HepG2 (cell line): ENCODE measurements around the gene SNX7. TPM values are rescaled to one million over a fixed set of nuclear protein-coding genes. Genes with fewer than 3 reads are reported as not detected.

Source experiments
- ATM ChIP-seq: fragments of 450-650 bp; IDR thresholded peaks from 2 replicates; pipeline ENCODE4 v1.7.1; 2017; ENCODE audit warnings: mild to moderate bottlenecking, borderline replicate concordance
- ETV5 ChIP-seq: IDR thresholded peaks from 2 replicates; pipeline ENCODE4 v1.6.1; 2018; ENCODE audit warnings: missing biosample characterization, missing genetic modification reagents, inconsistent platforms, borderline replicate concordance
- HCFC1 ChIP-seq: fragments of 150-350 bp; IDR thresholded peaks from 2 replicates; pipeline ENCODE4 v1.6.1; 2014; ENCODE audit warnings: low read depth, low read length
- KDM2A ChIP-seq: sonication (generic); formaldehyde crosslinking; IDR thresholded peaks from 2 replicates; pipeline ENCODE4 v1.4.0; 2020; ENCODE audit warnings: low read depth, missing genetic modification reagents, borderline replicate concordance
- MAFG ChIP-seq: sonication (generic); formaldehyde crosslinking; IDR thresholded peaks from 2 replicates; pipeline ENCODE4 v1.5.1; 2020; ENCODE audit warnings: mild to moderate bottlenecking, missing genetic modification reagents
- MAX ChIP-seq: IDR thresholded peaks from 2 replicates; pipeline ENCODE4 v1.6.1; 2012; ENCODE audit warnings: inconsistent platforms
- MTA1 ChIP-seq: sonication (generic); formaldehyde crosslinking; IDR thresholded peaks from 2 replicates; pipeline ENCODE4 v1.4.0; 2020; ENCODE audit warnings: missing genetic modification reagents, mild to moderate bottlenecking, borderline replicate concordance
- MXD1 ChIP-seq: sonication (generic); formaldehyde crosslinking; IDR thresholded peaks from 2 replicates; pipeline ENCODE4 v1.4.0; 2020; ENCODE audit warnings: mild to moderate bottlenecking, missing genetic modification reagents
- NCOA1 ChIP-seq: sonication (generic); formaldehyde crosslinking; IDR thresholded peaks from 2 replicates; pipeline ENCODE4 v1.9.0; 2021; ENCODE audit warnings: missing genetic modification reagents
- NPAS2 ChIP-seq: sonication (generic); formaldehyde crosslinking; IDR thresholded peaks from 2 replicates; pipeline ENCODE4 v1.8.0; 2022; ENCODE audit warnings: mild to moderate bottlenecking, missing genetic modification reagents, borderline replicate concordance
- SIN3A ChIP-seq: IDR thresholded peaks from 2 replicates; pipeline ENCODE4 v1.6.1; 2011; ENCODE audit warnings: low read depth, mild to moderate bottlenecking, control low read depth, low read length, borderline replicate concordance
- SMAD9 ChIP-seq: sonication (generic); formaldehyde crosslinking; IDR thresholded peaks from 2 replicates; pipeline ENCODE4 v1.5.1; 2020; ENCODE audit warnings: mild to moderate bottlenecking, missing genetic modification reagents
- TFAP4 ChIP-seq: sonication (generic); IDR thresholded peaks from 2 replicates; pipeline ENCODE4 v1.6.1; 2016; ENCODE audit warnings: low read depth, borderline replicate concordance
- WIZ ChIP-seq: sonication (generic); formaldehyde crosslinking; IDR thresholded peaks from 2 replicates; pipeline ENCODE4 v1.5.1; 2020; ENCODE audit warnings: mild to moderate bottlenecking, missing genetic modification reagents
- ZBTB10 ChIP-seq: sonication (generic); formaldehyde crosslinking; IDR thresholded peaks from 2 replicates; pipeline ENCODE4 v1.4.0; 2020; ENCODE audit warnings: missing genetic modification reagents, borderline replicate concordance
- ZFP36L1 ChIP-seq: sonication (generic); formaldehyde crosslinking; IDR thresholded peaks from 2 replicates; pipeline ENCODE4 v1.8.0; 2022; ENCODE audit warnings: mild to moderate bottlenecking, missing genetic modification reagents, moderate library complexity
- ZGPAT ChIP-seq: IDR thresholded peaks from 2 replicates; pipeline ENCODE4 v1.6.1; 2016; ENCODE audit warnings: mild to moderate bottlenecking
- ZNF143 ChIP-seq: sonication (generic); formaldehyde crosslinking; IDR thresholded peaks from 2 replicates; pipeline ENCODE4 v1.4.0; 2020; ENCODE audit warnings: missing genetic modification reagents
- ZNF232 ChIP-seq: sonication (generic); formaldehyde crosslinking; IDR thresholded peaks from 2 replicates; pipeline ENCODE4 v1.4.0; 2020; ENCODE audit warnings: missing genetic modification reagents, borderline replicate concordance
- ZNF235 ChIP-seq: sonication (generic); formaldehyde crosslinking; IDR thresholded peaks from 2 replicates; pipeline ENCODE4 v1.8.1; 2023; ENCODE audit warnings: mild to moderate bottlenecking, missing genetic modification reagents, borderline replicate concordance
- ZNF446 ChIP-seq: sonication (generic); formaldehyde crosslinking; IDR thresholded peaks from 2 replicates; pipeline ENCODE4 v1.5.0; 2020; ENCODE audit warnings: mild to moderate bottlenecking, missing genetic modification reagents
- ZNF639 ChIP-seq: conservative IDR thresholded peaks from 2 replicates; pipeline ENCODE4 v1.6.1; 2018; ENCODE audit warnings: missing genetic modification reagents
- ZNF644 ChIP-seq: IDR thresholded peaks from 2 replicates; pipeline ENCODE4 v1.6.1; 2016; ENCODE audit warnings: low read depth
- polyA plus RNA-seq, 8 experiments: library from polyadenylated mRNA; depleted of rRNA in 3 of 8; stranded (reverse) in 7 of 8; unstranded in 1 of 8; fragments of >200 nt; fragmentation: Illumina TruSeq in 4 of 8; extraction: Trizol in 4 of 8; gene quantifications; 2 replicates each; pipeline versions ENCODE4 v1.2.1 to v1.2.3, GENCODE V29; 2011 to 2016; ENCODE audit warnings: low read depth in 4 of 8, missing spikeins in 1 of 8, mixed read lengths in 1 of 8; ENCODE audit not compliant: insufficient read depth in 1 of 8
- total RNA-seq, 5 experiments: library from RNA; depleted of rRNA; stranded (reverse); fragments of >200 nt; fragmentation: Illumina TruSeq; extraction: Trizol; gene quantifications; 2 replicates each; pipeline ENCODE4 v1.2.3, GENCODE V29; 2016; ENCODE audit warnings: low read depth in 1 of 5

SNX7 gene
- total and polyA plus RNA-seq, 2 of the 13 experiments (the other 11 are each of a cell fraction or from before 2014, with no cell fraction given), result 14.3 to 33.5 TPM

- TF ChIP-seq ETV5 (CRISPR knock-in tag) (peak; percentile 58; the same call in 1 of the 2 replicates), ZNF446 (CRISPR knock-in tag) (peak; percentile 50; the same call in 1 of the 2 replicates), KDM2A (CRISPR knock-in tag) (peak; percentile 16; the same call in 1 of the 2 replicates), SIN3A (peak; percentile 31; the same call in 1 of the 2 replicates), HCFC1 (no peak), MTA1 (CRISPR knock-in tag) (peak; percentile 7; the same call in 1 of the 2 replicates), MAX (0 out of 2 replicates have a peak, but pooled peaks have one; percentile 5), SMAD9 (CRISPR knock-in tag) (no peak), ZNF644 (CRISPR knock-in tag) (no peak), WIZ (CRISPR knock-in tag) (peak; percentile 58; the same call in 1 of the 2 replicates), MAFG (CRISPR knock-in tag) (no peak), ZNF232 (CRISPR knock-in tag) (peak; percentile 76; the same call in 1 of the 2 replicates), ZGPAT (CRISPR knock-in tag) (peak; percentile 68; the same call in 1 of the 2 replicates), MXD1 (CRISPR knock-in tag) (peak; percentile 22; the same call in 1 of the 2 replicates), ZNF235 (no peak), TFAP4 (no peak), ZBTB10 (CRISPR knock-in tag) (peak; percentile 85), NCOA1 (CRISPR knock-in tag) (0 out of 2 replicates have a peak, but pooled peaks have one; percentile 33), NPAS2 (CRISPR knock-in tag) (no peak), ZNF639 (0 out of 2 replicates have a peak, but pooled peaks have one; percentile 25), ZFP36L1 (CRISPR knock-in tag) (no peak), ZNF143 (CRISPR knock-in tag) (no peak), ATM (no peak)
Observed at GRCh38 chr1:98661544-98662355, at the start of gene SNX7 (continued).
